Smooth muscle cell (in vitro differentiated cells): Measurements from ENCODE around the gene PHF24. TPM values are rescaled to one million over a fixed set of nuclear protein-coding genes. Genes with fewer than 3 reads are reported as not detected.

Source experiments
- DNase-seq: peaks from one replicate; lab custom pipeline; 2025; ENCODE audit not compliant: unreplicated experiment; lab: John Stamatoyannopoulos, UW
- H2AFZ ChIP-seq: fragments of 200-600 bp; sonication (generic); 2 replicates; pipeline ENCODE4 v1.6.0; 2016; ENCODE audit warnings: antibody characterized with exemption, low read depth, mild to moderate bottlenecking
- H3F3A ChIP-seq: fragments of 200-600 bp; sonication (generic); 2 replicates; pipeline ENCODE4 v1.6.0; 2017; ENCODE audit warnings: antibody characterized with exemption, low read depth
- H3K27ac ChIP-seq: fragments of 200-600 bp; sonication (generic); 2 replicates; pipeline ENCODE4 v1.5.1; 2016; ENCODE audit warnings: low read depth, mild to moderate bottlenecking
- H3K27me3 ChIP-seq: fragments of 200-600 bp; sonication (generic); 2 replicates; pipeline ENCODE4 v1.6.1; 2016; ENCODE audit warnings: low read depth, mild to moderate bottlenecking
- H3K36me3 ChIP-seq: fragments of 200-600 bp; sonication (generic); 2 replicates; pipeline ENCODE4 v1.5.1; 2016; ENCODE audit warnings: low read depth
- H3K4me1 ChIP-seq: fragments of 200-600 bp; sonication (generic); 2 replicates; pipeline ENCODE4 v1.5.1; 2016; ENCODE audit warnings: low read depth
- H3K4me2 ChIP-seq: fragments of 200-600 bp; sonication (generic); 2 replicates; pipeline ENCODE4 v1.6.0; 2016; ENCODE audit warnings: mild to moderate bottlenecking
- H3K4me3 ChIP-seq: fragments of 200-600 bp; sonication (generic); 2 replicates; pipeline ENCODE4 v1.5.1; 2016; ENCODE audit warnings: mild to moderate bottlenecking
- H3K79me2 ChIP-seq: fragments of 200-600 bp; sonication (generic); 2 replicates; pipeline ENCODE4 v1.6.0; 2016; ENCODE audit warnings: low read depth, mild to moderate bottlenecking
- H3K9ac ChIP-seq: fragments of 200-600 bp; sonication (generic); 2 replicates; pipeline ENCODE4 v1.6.0; 2016; ENCODE audit warnings: low read depth
- H3K9me3 ChIP-seq: fragments of 200-600 bp; sonication (generic); replicated peaks from 2 replicates; pipeline ENCODE4 v1.5.1; 2016; ENCODE audit warnings: low read depth
- H4K20me1 ChIP-seq: fragments of 200-600 bp; sonication (generic); 2 replicates; pipeline ENCODE4 v1.6.0; 2016; ENCODE audit warnings: low read depth
- CTCF ChIP-seq: fragments of 200-600 bp; sonication (generic); IDR thresholded peaks from 2 replicates; pipeline ENCODE4 v1.5.1; 2017; ENCODE audit warnings: borderline replicate concordance, mild to moderate bottlenecking, antibody characterized with exemption; ENCODE audit not compliant: insufficient read depth, poor library complexity, severe bottlenecking
- WGBS: methylation state at CpG from one replicate; pipeline ENCODE4 v1.1.7; 2016; ENCODE audit warnings: low lambda C conversion rate; 5-methylcytosine and 5-hydroxymethylcytosine counted together
- polyA plus RNA-seq: library from polyadenylated mRNA; unstranded; fragments of >200 nt; fragmentation: Nextera tagmentation; extraction: Ambion mirVana; gene quantifications from 2 replicates; pipeline ENCODE4 v1.2.1, GENCODE V29; 2016
- total RNA-seq: library from RNA; depleted of rRNA; stranded (reverse); fragments of >200 nt; gene quantifications from 2 replicates; pipeline ENCODE4 v1.2.3, GENCODE V29; 2014

Gene PHF24
- total and polyA plus RNA-seq, 2 experiments from 2014 or later = 0.07 to 0.22 TPM

DNA sequence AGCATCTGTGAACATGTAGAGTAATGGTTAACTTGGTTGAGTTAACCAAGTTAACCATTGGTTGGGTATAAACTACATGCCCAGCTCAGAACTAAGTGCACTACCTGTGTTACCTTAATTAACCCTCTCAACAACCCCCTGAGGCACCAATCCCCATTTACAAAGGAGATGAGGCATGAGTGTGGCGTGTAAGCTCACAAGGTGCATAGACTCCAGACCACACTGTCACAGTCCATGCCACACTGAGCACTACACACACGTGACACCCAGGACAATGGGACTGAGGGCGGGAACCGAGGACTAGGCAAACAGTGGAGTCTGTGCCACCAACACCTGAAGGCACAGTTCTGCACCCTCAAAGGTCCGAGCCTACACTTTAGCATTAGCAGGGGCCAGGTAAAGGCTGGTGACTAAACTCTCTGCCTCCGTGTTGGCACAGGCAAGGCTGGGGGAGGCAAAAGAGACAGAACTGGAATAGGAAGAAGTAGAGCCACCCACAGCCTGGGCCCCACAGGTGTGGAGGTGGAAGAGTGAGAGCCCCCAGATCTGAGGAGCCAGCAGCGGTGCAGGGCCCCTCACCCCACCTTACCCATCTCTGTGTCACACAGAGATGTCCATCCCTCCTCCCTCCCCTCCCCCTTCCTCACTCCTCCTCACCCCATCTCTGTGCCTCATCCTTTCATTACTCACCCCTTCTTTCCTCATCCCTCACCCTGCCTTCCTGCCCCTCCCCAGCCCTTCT lies 29.2 kb downstream of the PHF24 start:
- no peak overlapping the region for H3K9ac ChIP-seq
- WGBS = 85% methylated on average over 6 of the region's 7 CpGs
- no peaks in the 10 kb centered on the region for H3K9me3 ChIP-seq
- DNase-seq = no peak
- TF ChIP-seq CTCF = no peak
- no peaks in the 10 kb centered on the region for H4K20me1 ChIP-seq
- no peak overlapping the region for H3K4me2 ChIP-seq
- H3K4me3 ChIP-seq = no peak overlapping the region
- H3K27ac ChIP-seq = no peak overlapping the region
- peaks cover 16% of the 10 kb centered on the region for H3F3A ChIP-seq
- H2AFZ ChIP-seq = no peak overlapping the region
- H3K79me2 ChIP-seq = no peaks in the 10 kb centered on the region
- H3K27me3 ChIP-seq = no peaks in the 10 kb centered on the region
- peaks cover 24% of the 10 kb centered on the region for H3K4me1 ChIP-seq
- H3K36me3 ChIP-seq = no peaks in the 10 kb centered on the region

DNA sequence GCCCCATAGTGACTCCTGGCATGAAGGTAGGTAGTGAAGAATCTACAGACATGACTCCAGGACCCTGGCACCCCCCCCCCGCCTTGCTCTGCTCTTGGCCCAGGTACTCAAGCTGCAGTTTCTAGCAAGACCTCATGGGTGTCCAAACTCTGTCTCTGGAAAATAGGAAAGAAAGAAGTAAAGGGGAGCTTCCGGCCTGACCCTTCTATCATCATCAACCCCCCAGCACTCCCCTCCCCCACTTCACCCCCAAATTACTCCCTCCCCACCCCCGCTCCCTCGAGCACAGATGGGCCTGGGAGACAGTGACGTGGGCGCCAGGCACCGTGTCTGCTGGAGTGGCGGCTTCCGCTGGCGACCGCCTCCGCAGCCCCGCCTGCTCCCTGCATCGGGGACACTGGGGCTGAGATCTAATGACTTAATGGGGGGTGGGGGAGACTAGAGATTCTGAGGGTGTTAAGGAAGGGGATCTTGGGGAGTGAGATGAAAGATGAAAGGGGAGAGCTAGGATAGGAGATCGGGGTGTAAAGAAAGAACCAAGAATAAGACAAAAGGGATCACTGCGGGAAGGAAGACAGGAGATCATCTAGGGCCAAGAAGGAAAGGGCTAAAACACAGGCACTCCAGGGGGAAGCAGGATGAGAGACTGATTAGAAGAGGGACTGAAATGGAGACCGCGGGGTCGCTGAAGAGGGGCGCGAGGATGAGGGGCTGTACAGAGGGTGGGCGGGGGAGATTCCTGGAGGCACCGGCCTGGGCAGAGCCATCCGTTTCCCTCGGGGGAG lies 30.3 kb downstream of the PHF24 start:
- Histone ChIP-seq H3K4me2 (peak overlapping the region; percentile 86), H3F3A (peaks cover 24% of the 10 kb centered on the region), H3K36me3 (no peaks in the 10 kb centered on the region), H3K4me3 (peak overlapping the region; percentile 67), H3K27ac (peak overlapping the region; percentile 82), H3K79me2 (no peaks in the 10 kb centered on the region), H3K9ac (peak overlapping the region; percentile 80), H3K9me3 (no peaks in the 10 kb centered on the region), H4K20me1 (no peaks in the 10 kb centered on the region), H3K27me3 (no peaks in the 10 kb centered on the region), H2AFZ (no peak overlapping the region), H3K4me1 (peaks cover 31% of the 10 kb centered on the region)
- 22% methylated on average over 20 of the region's 25 CpGs for WGBS
- no peak for TF ChIP-seq CTCF
- DNase-seq = no peak

DNA sequence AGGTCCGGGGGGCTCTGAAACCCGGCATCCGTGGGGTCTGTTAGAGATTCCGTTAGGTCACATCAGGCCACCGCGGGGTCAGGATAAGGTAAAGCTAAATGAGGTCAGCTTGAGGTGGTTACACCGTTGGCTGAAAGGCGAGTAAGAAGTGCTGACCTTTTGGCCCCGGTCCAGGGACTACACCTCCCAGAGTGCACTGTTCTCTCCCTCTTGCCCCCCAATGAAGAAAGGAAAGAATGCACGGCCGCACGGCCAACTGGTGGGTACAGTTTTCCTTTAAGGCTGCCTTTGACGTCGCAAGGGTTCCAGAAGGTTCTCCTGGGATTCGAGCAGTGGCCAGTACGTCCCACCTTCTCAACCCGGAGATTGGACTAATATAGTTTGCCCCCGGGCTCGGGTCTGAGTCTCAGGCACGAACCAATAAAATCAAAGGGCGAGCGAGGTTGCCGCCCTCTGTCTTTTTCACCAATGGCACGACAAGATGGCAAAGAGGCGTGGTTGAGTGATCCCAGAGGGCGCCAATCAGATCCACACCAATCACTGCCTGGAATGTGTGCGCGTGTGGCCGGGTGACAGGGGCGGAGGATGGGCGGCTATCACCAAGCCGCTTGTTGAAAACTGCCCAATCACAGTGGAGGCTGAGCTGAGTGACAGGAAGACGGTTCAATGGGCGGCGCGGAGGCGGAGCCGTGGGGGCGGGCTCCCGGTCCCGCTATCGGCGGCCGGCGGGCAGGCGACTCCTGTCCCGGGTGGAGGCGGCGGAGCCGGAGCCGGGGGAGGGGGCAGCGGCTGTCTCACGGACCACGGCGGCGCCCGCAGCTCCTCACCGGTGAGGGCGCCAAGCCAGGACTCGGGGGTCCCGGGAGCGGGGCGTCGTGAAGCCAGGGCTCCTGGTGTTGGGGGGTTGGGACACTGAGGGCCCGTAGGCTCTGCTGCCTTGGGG lies 31.2 kb downstream of the PHF24 start, which contains the start of gene DNAJB5:
Gene DNAJB5, plus strand, starts transcription at position 743 of the 943 bp plus-strand sequence. CDS start 886 bp downstream, outside the sequence.
- under 1% methylated on average over 62 of the region's 65 CpGs for WGBS
- Histone ChIP-seq H3K9ac (peak within 1 kb of the TSS; percentile 98), H3K9me3 (no peaks in the 10 kb centered on the region), H3K4me2 (peak within 1 kb of the TSS; percentile 87), H2AFZ (no peak within 1 kb of the TSS), H3F3A (peaks cover 30% of the 10 kb centered on the region), H3K4me1 (peaks cover 38% of the 10 kb centered on the region), H3K36me3 (no peaks in the 10 kb centered on the region), H3K27me3 (no peaks in the 10 kb centered on the region), H3K79me2 (no peaks in the 10 kb centered on the region), H4K20me1 (peaks cover 5% of the 10 kb centered on the region), H3K4me3 (peak within 1 kb of the TSS; percentile 67), H3K27ac (peak within 1 kb of the TSS; percentile 100)
- DNase-seq = peak; percentile 92
- no peak for TF ChIP-seq CTCF
